HK-2 (cell line): ENCODE data around the gene C9orf50.

ENCODE experiments used
- DNase-seq: peaks from one replicate; pipeline ENCODE4 v3.0.0-alpha.2; 2018; ENCODE audit not compliant: unreplicated experiment

Gene C9orf50

GRCh38 chr9:129591916-129592315 lies 29.0 kb downstream of the C9orf50 start:
- no peak for DNase-seq

GRCh38 chr9:129590466-129590865 lies 30.4 kb downstream of the C9orf50 start:
- DNase-seq = no peak

- DNase-seq = no peak
Observed at GRCh38 chr9:129587487-129588262, 33.2 kb downstream of the C9orf50 start.

- no peak for DNase-seq
Observed at GRCh38 chr9:129586685-129587084, 34.2 kb downstream of the C9orf50 start.

- no peak for DNase-seq
Observed at GRCh38 chr9:129586245-129586644, 34.7 kb downstream of the C9orf50 start.

- no peak for DNase-seq
Observed at GRCh38 chr9:129585352-129585751, 35.5 kb downstream of the C9orf50 start.

GRCh38 chr9:129584136-129584535 lies 36.8 kb downstream of the C9orf50 start:
- no peak for DNase-seq

- DNase-seq = no peak
Observed at GRCh38 chr9:129583308-129584038, 37.4 kb downstream of the C9orf50 start.

- no peak for DNase-seq
Observed at GRCh38 chr9:129582855-129583254, 38.0 kb downstream of the C9orf50 start.

- DNase-seq = no peak
Observed at GRCh38 chr9:129581505-129582189, 39.3 kb downstream of the C9orf50 start.

GRCh38 chr9:129580211-129580915 lies 40.5 kb downstream of the C9orf50 start:
- no peak for DNase-seq

GRCh38 chr9:129579294-129579693 lies 41.6 kb downstream of the C9orf50 start:
- DNase-seq = no peak

GRCh38 chr9:129576546-129577543 lies 44.1 kb downstream of the C9orf50 start:
- no peak for DNase-seq

- no peak for DNase-seq
Observed at GRCh38 chr9:129575818-129576217, 45.1 kb downstream of the C9orf50 start.

GRCh38 chr9:129574911-129575585 lies 45.9 kb downstream of the C9orf50 start:
- DNase-seq = no peak

- DNase-seq = no peak
Observed at GRCh38 chr9:129573977-129574376, 46.9 kb downstream of the C9orf50 start.

- no peak for DNase-seq
Observed at GRCh38 chr9:129572517-129572916, 48.4 kb downstream of the C9orf50 start.

GRCh38 chr9:129572052-129572425 lies 48.9 kb downstream of the C9orf50 start:
- DNase-seq = no peak

GRCh38 chr9:129571298-129572051 lies 49.4 kb downstream of the C9orf50 start:
- no peak for DNase-seq
